Measurements from ENCODE around the gene CBFA2T3. TPM values are rescaled to one million over a fixed set of nuclear protein-coding genes. Genes with fewer than 3 reads are reported as not detected.
A peak's percentile ranks its signal among the peaks of the same experiment; 100 is the strongest.
"Not testable (repeated sequence)": the region's sequence is repeated elsewhere in the genome, so short reads cannot be mapped to it uniquely, and the experiment has no call there.

The CBFA2T3 gene
- total RNA-seq, 1 donor from 2014 or later = 11.1 TPM

- ATAC-seq (peak; percentile 61), DNase-seq (ENCODE audit: missing footprints) (peak; percentile 92)
- intact Hi-C loops (cut with DNase I) = loop anchor here (2.0 kb wide), 1 partner anchor 17 kb away; no protein-coding TSS in a partner anchor
Observed at GRCh38 chr16:88922114-88922825, 54.7 kb downstream of the CBFA2T3 start.

- no peak for ATAC-seq
- DNase-seq (ENCODE audit: missing footprints) = no peak
- intact Hi-C loops (cut with DNase I) = loop anchor here (2.0 kb wide), 1 partner anchor 35 kb away; no protein-coding TSS in a partner anchor
Observed at GRCh38 chr16:88921591-88921990, 55.4 kb downstream of the CBFA2T3 start.

- intact Hi-C loops (cut with DNase I) = loop anchor here (2.0 kb wide), 1 partner anchor 34 kb away; no protein-coding TSS in a partner anchor
- DNase-seq (ENCODE audit: missing footprints) (peak; percentile 87), ATAC-seq (peak; percentile 86)
Observed at GRCh38 chr16:88920618-88921590, 56.1 kb downstream of the CBFA2T3 start.

- ATAC-seq = no peak
- intact Hi-C loops (cut with DNase I) = loop anchor here (2.0 kb wide), 1 partner anchor 33 kb away; no protein-coding TSS in a partner anchor
- no peak for DNase-seq (ENCODE audit: missing footprints)
Observed at GRCh38 chr16:88919936-88920335, 57.1 kb downstream of the CBFA2T3 start.

- intact Hi-C loops (cut with DNase I); DNase-seq (ENCODE audit: missing footprints); ATAC-seq: not testable (repeated sequence)
Observed at GRCh38 chr16:88918896-88919295, 58.1 kb downstream of the CBFA2T3 start.

GRCh38 chr16:88917915-88918627 is 58.9 kb downstream of the CBFA2T3 start:
- no peak for ATAC-seq
- no peak for DNase-seq (ENCODE audit: missing footprints)
- intact Hi-C loops (cut with DNase I) = no loop called here

- intact Hi-C loops (cut with DNase I) = no loop called here
- DNase-seq (ENCODE audit: missing footprints) = no peak
Observed at GRCh38 chr16:88917146-88917914, 59.7 kb downstream of the CBFA2T3 start.

GRCh38 chr16:88915639-88916327 is 61.2 kb downstream of the CBFA2T3 start:
- DNase-seq (ENCODE audit: missing footprints) (no peak), ATAC-seq (no peak)
- intact Hi-C loops (cut with DNase I) = no loop called here

More at GRCh38 chr16:88917146-88917914, 59.7 kb downstream of the CBFA2T3 start:
- no peak for ATAC-seq

GRCh38 chr16:88914750-88915368 is 62.1 kb downstream of the CBFA2T3 start:
- no peak for DNase-seq (ENCODE audit: missing footprints)
- intact Hi-C loops (cut with DNase I) = no loop called here
- peak; percentile 77 for ATAC-seq

GRCh38 chr16:88913870-88914269 is 63.1 kb downstream of the CBFA2T3 start:
- intact Hi-C loops (cut with DNase I) = no loop called here
- no peak for ATAC-seq
- DNase-seq (ENCODE audit: missing footprints) = no peak

- ATAC-seq (no peak), DNase-seq (ENCODE audit: missing footprints) (no peak)
- intact Hi-C loops (cut with DNase I) = no loop called here
Observed at GRCh38 chr16:88913001-88913612, 63.9 kb downstream of the CBFA2T3 start.

GRCh38 chr16:88912556-88912955 is 64.5 kb downstream of the CBFA2T3 start:
- no peak for ATAC-seq
- intact Hi-C loops (cut with DNase I) = no loop called here

GRCh38 chr16:88911946-88912310 is 65.1 kb downstream of the CBFA2T3 start:
- DNase-seq (ENCODE audit: missing footprints) (no peak), ATAC-seq (no peak)
- intact Hi-C loops (cut with DNase I) = no loop called here

More at GRCh38 chr16:88912556-88912955, 64.5 kb downstream of the CBFA2T3 start:
- no peak for DNase-seq (ENCODE audit: missing footprints)

GRCh38 chr16:88911136-88911945 is 65.7 kb downstream of the CBFA2T3 start:
- DNase-seq (ENCODE audit: missing footprints) (no peak), ATAC-seq (no peak)
- intact Hi-C loops (cut with DNase I) = no loop called here

GRCh38 chr16:88910284-88911135 is 66.5 kb downstream of the CBFA2T3 start:
- intact Hi-C loops (cut with DNase I) = no loop called here
- no peak for ATAC-seq
- no peak for DNase-seq (ENCODE audit: missing footprints)

All from Right ventricle myocardium inferior (tissue), 1 donor.